Prostate gland (tissue), 2 donors: ENCODE measurements around the gene TTC23. TPM values are rescaled to one million over a fixed set of nuclear protein-coding genes. Genes with fewer than 3 reads are reported as not detected.

ENCODE experiments used
- DNase-seq: peaks from one replicate; pipeline ENCODE4 v3.0.0-alpha.2; 2019; ENCODE audit warnings: low spot score
- H3K27ac ChIP-seq, 2 donors: fragments of 200-600 bp; sonication (generic); 2 replicates each; pipeline ENCODE4 v1.5.1; 2017 to 2019
- H3K27me3 ChIP-seq: fragments of 200-600 bp; sonication (generic); replicated peaks from 2 replicates; pipeline ENCODE4 v1.5.1; 2019; ENCODE audit not compliant: insufficient read depth
- H3K36me3 ChIP-seq, 2 donors: fragments of 200-600 bp; sonication (generic); 1 replicate in 1 of 2; 2 replicates in 1 of 2; pipeline versions ENCODE4 v1.5.1 to v1.8.1; 2017 to 2019
- H3K4me1 ChIP-seq: fragments of 200-600 bp; sonication (generic); replicated peaks from 2 replicates; pipeline ENCODE4 v1.5.1; 2019
- H3K4me3 ChIP-seq, 2 donors: fragments of 200-600 bp; sonication (generic); 2 replicates each; pipeline ENCODE4 v1.5.1; 2017 to 2019
- H3K9me3 ChIP-seq: fragments of 200-600 bp; sonication (generic); 2 replicates; pipeline ENCODE4 v1.5.1; 2017
- POLR2A ChIP-seq: fragments of 450-650 bp; IDR thresholded peaks from one replicate; pipeline ENCODE4 v1.6.1; 2016; ENCODE audit warnings: antibody characterized with exemption, mild to moderate bottlenecking
- POLR2AphosphoS5 ChIP-seq: sonication (generic); formaldehyde crosslinking; IDR thresholded peaks from one replicate; pipeline ENCODE4 v1.6.1; 2017; ENCODE audit warnings: antibody characterized with exemption
- WGBS: methylation state at CpG from one replicate; pipeline ENCODE4 v1.1.5; 2018; 5-methylcytosine and 5-hydroxymethylcytosine counted together
- intact Hi-C: fragments of 100-400 bp; cut with DNase I; formaldehyde crosslinking; loops from one replicate; pipeline ENCODE4 v1.14.2; 2022
- total RNA-seq, 2 donors: library from RNA; depleted of rRNA; stranded (reverse); fragments of >200 nt; gene quantifications; one replicate each; pipeline ENCODE4 v1.1.0, GENCODE V29; 2016
- TF ChIP-seq, protein P1 (sequence below), 4 experiments: fragments of 200-600 bp in 2 of 4; fragments of 450-650 bp in 2 of 4; sonication (generic) in 2 of 4; IDR thresholded peaks; 1 replicate in 3 of 4; 2 replicates in 1 of 4; pipeline ENCODE4 v1.5.1; 2016 to 2019; ENCODE audit warnings: antibody characterized with exemption in 4 of 4, mild to moderate bottlenecking in 2 of 4, moderate library complexity in 2 of 4

TTC23 gene
- total RNA-seq, 2 donors from 2014 or later, result 18.1 to 39.5 TPM

DNA sequence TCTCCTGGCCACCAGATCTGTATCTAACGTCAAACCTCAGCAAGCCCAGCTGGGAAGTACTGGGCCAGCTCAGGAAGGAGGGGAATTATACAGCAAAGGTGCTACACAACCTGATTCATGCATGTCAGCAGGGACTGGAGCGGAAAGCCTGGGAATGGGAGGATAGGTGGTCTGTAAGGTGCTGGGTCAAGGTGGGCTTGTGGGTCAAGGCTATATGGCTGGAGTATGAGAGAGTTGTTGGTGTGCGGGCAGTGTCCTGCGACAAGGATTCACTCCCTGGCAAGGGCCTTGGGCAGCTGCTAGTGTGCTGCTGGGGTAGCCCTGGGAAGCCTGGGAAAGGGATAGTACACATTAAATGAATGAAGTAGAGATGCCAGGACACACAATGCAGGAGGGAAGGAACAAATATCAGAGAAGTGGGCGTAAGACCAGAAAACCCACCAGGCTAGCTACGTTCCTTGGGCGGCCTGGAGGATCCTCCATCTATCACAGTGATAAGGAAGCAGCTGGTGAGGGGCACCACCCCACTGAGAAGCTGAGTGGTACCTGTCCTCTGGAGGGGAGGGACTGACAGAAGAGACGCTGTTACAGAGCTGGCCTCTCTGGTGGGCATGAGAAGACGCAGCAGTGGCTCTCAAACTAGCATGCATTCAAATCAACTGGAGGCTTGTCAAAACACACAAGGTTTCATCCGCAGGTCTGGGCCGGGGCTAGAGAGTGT, 153.0 kb downstream of the TTC23 start:
- no peak overlapping the region for H3K27ac ChIP-seq
- no peak for DNase-seq
- intact Hi-C loops, result no loop called here
- H3K36me3 ChIP-seq, result no peaks in the 10 kb centered on the region
- 86% methylated on average over 11 of the region's 11 CpGs for whole genome bisulfite sequencing
- no peaks in the 10 kb centered on the region for H3K9me3 ChIP-seq
- TF ChIP-seq POLR2AphosphoS5 (no peak), POLR2A (no peak)
- TF ChIP-seq, protein P1, sequence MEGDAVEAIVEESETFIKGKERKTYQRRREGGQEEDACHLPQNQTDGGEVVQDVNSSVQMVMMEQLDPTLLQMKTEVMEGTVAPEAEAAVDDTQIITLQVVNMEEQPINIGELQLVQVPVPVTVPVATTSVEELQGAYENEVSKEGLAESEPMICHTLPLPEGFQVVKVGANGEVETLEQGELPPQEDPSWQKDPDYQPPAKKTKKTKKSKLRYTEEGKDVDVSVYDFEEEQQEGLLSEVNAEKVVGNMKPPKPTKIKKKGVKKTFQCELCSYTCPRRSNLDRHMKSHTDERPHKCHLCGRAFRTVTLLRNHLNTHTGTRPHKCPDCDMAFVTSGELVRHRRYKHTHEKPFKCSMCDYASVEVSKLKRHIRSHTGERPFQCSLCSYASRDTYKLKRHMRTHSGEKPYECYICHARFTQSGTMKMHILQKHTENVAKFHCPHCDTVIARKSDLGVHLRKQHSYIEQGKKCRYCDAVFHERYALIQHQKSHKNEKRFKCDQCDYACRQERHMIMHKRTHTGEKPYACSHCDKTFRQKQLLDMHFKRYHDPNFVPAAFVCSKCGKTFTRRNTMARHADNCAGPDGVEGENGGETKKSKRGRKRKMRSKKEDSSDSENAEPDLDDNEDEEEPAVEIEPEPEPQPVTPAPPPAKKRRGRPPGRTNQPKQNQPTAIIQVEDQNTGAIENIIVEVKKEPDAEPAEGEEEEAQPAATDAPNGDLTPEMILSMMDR (IDR thresholded peaks at IDR 0.05), result no peak
- no peaks in the 10 kb centered on the region for H3K27me3 ChIP-seq
- H3K4me3 ChIP-seq, result no peak overlapping the region
- no peaks in the 10 kb centered on the region for H3K4me1 ChIP-seq

DNA sequence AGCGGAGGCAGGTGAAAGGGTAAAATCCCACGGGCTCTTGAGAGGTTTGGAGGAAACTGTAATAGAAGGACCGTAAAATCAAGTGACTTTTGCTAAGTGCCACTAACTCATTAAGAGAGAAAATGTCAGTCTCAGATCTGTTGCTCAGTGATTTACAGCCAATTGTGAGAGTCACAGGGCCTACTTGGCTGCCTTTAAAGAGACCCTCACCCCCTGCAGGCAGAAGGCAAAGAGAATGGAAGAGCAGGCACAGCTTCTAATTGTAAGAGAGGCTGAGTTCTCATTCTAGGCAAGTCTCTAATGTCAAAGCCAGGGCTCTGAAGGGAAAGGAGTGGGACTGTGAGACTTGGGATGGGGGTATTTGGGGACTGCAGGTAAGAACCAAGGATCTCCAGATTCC, 153.8 kb downstream of the TTC23 start:
- H3K27ac ChIP-seq, result no peak overlapping the region
- intact Hi-C loops, result no loop called here
- H3K36me3 ChIP-seq, result no peaks in the 10 kb centered on the region
- H3K27me3 ChIP-seq, result no peaks in the 10 kb centered on the region
- H3K4me1 ChIP-seq, result no peaks in the 10 kb centered on the region
- no peak overlapping the region for H3K4me3 ChIP-seq
- no peak for DNase-seq
- no peaks in the 10 kb centered on the region for H3K9me3 ChIP-seq
- TF ChIP-seq POLR2A, result no peak
- TF ChIP-seq POLR2AphosphoS5, result no peak
- TF ChIP-seq, protein P1 (IDR thresholded peaks at IDR 0.05), result no peak
- WGBS, result 60% methylated on average over 3 of the region's 3 CpGs

DNA sequence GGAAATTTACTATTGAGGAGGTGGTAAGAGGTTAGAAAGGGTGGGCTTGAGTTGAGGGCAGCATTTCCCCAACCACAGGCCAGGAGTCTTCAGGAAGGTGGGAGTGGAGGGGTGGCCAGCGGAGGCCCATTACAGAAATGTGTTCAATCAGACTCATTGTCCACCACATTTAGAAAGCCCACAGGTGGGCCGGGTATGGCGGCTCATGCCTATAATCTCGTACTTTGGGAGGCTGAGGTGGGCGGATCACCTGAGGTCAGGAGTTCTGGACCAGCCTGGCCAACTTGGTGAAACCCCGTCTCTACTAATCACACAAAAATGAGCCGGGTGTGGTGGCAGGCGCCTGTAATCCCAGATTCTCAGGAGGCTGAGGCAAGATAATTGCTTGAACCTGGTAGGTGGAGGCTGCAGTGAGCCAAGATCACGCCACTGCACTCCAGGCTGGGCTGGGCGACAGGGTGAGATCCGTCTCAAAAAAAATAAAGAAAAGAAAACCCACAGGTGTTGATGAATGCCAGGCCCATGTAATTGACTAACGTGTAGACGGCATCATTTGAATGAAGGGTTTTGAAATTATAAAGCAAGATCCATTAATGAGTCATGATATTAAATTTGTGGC, 156.7 kb downstream of the TTC23 start:
- Histone ChIP-seq H3K27me3 (no peaks in the 10 kb centered on the region), H3K27ac (no peak overlapping the region), H3K36me3 (no peaks in the 10 kb centered on the region), H3K9me3 (no peaks in the 10 kb centered on the region), H3K4me3 (no peak overlapping the region), H3K4me1 (no peaks in the 10 kb centered on the region)
- 89% methylated on average over 13 of the region's 13 CpGs for WGBS
- no peak for DNase-seq
- intact Hi-C loops, result no loop called here
- TF ChIP-seq POLR2A, result no peak
- TF ChIP-seq, protein P1 (IDR thresholded peaks at IDR 0.05), result no peak
- TF ChIP-seq POLR2AphosphoS5, result no peak

DNA sequence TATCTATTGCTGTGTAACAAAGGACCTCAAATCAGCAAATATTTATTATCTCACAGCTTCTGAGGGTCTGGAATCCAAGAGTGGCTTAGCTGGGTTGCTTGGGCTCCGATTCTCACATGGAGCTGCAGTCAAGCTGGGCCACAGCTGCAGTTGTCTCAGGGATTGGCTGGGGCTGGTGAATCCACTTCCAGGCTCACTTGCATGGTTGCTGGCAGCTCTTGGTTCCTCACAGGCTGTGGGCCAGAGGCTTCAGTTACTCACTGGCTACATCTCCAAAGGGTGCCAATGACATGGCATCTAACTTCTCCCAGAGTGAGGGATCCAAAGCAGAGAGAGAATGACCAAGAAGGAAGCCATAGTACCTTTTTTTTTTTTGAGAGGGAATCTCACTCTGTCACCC, 158.4 kb downstream of the TTC23 start:
- WGBS, result 96% methylated on average over 1 of the region's 1 CpG
- intact Hi-C loops, result no loop called here
- H3K36me3 ChIP-seq, result no peaks in the 10 kb centered on the region
- H3K27me3 ChIP-seq, result no peaks in the 10 kb centered on the region
- no peak overlapping the region for H3K27ac ChIP-seq
- no peaks in the 10 kb centered on the region for H3K4me1 ChIP-seq
- no peaks in the 10 kb centered on the region for H3K9me3 ChIP-seq
- no peak for DNase-seq
- no peak overlapping the region for H3K4me3 ChIP-seq
- TF ChIP-seq POLR2A (no peak), POLR2AphosphoS5 (no peak)
- TF ChIP-seq, protein P1 (IDR thresholded peaks at IDR 0.05), result no peak
